ENCODE results near the gene TOMM7. TPM values are rescaled to one million over a fixed set of nuclear protein-coding genes. Genes with fewer than 3 reads are reported as not detected.
A peak's percentile ranks its signal among the peaks of the same experiment; 100 is the strongest.
"Not testable (repeated sequence)": the region's sequence is repeated elsewhere in the genome, so short reads cannot be mapped to it uniquely, and the experiment has no call there.

The TOMM7 gene
- total and polyA plus RNA-seq, 5 experiments from 2014 or later, result 309 to 780 (median 462) TPM

DNA sequence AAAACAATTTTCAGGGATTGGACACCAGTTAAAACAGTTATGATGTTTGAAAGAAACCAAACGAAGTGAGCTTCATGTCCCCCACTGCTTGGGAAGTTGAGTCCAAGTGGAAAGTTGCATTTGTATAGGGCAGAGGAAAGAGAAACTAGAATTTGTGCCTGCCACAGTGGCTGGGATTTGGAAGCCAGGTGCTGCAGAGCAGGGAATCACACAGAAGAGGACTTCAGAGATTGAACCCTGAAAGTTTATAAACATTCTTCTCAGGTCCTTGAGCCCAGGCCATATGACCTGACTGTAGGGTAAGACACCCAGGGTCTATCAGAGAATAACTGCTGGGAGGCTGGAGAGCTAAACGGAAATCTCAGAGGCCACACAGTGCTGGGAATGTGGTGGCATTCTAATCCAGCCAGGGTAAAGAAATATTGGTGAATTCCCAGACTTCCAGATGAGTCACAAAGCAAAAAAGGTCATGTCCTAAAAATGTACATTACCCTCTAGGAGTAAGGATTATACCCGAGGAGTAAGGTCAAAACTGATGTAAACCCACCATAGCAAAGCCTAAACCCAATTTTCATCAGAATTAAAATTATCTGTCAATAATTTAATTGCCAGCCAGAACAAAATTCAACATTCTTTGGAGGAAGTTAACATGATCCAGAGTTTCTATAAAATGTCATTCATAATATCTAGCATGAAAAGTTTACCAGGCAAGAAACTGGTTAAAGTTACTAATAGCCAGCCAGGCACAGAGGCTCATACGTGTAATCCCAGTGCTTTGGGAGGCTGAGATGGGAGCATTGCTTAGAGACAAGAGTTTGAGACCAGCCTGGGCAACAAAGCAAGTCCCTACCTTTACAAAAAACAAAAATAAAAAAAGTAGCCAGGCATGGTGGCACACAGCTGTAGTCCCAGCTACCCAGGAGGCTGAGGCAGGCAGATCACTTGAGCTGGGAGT is 31.2 kb downstream of the TOMM7 start:
- no peak for DNase-seq
- no peaks in the 10 kb centered on the region for H3K36me3 Mint-ChIP-seq
- peaks cover 0 to 3% (median 0%) of the 10 kb centered on the region in 9 donors for H3K9me3 Mint-ChIP-seq
- H3K4me1 Mint-ChIP-seq, result no peaks in the 10 kb centered on the region
- no peak overlapping the region for H3K4me3 Mint-ChIP-seq
- POLR2A ChIA-PET, result no interaction called here
- ATAC-seq, result no peak
- H3K27me3 Mint-ChIP-seq, result peaks cover 0 to 4% (median 1%) of the 10 kb centered on the region in 5 donors
- no peak overlapping the region for H3K27ac Mint-ChIP-seq

DNA sequence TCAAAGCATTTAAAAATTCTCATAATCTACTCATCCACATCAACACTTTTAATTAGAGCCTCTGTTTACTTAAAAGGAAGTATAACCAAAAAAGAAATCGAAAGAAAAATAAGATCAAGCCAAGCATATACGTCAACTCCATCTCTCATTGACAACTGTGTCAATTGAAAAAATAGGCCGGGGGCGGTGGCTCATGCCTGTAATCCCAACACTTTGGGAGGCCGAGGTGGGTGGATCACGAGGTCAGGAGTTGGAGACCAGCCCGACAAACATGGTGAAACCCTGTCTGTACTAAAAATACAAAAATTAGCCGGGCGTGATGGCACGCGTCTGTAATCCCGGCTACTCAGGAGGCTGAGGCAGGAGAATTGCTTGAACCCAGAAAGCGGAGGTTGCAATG is 32.0 kb downstream of the TOMM7 start:
- DNase-seq, H3K36me3 Mint-ChIP-seq, H3K27me3 Mint-ChIP-seq, ATAC-seq, H3K4me1 Mint-ChIP-seq, H3K27ac Mint-ChIP-seq, H3K4me3 Mint-ChIP-seq, H3K9me3 Mint-ChIP-seq, POLR2A ChIA-PET: not testable (repeated sequence)

DNA sequence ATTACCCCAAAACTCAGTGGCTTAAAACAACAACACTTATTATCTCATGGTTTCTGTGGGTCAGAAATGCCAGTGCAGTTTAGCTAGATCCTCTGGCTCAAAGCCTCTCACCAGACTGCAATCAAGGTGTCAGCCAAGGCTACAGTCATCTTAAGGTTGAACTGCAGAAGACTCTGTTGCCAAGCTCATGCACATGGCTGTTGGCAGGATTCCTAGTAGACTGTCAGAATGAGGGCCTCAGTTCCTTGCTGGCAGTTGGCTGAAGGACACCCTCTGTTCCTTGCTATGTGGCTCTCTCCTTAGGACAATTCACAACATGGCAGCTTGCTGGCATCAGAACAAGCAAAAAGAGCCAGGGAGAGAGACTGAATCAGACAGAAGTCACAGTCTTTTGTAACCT is 34.7 kb downstream of the TOMM7 start:
- Mint-ChIP-seq H3K4me3 (no peak overlapping the region), H3K4me1 (no peaks in the 10 kb centered on the region), H3K27me3 (peaks cover 0 to 4% (median 0%) of the 10 kb centered on the region in 5 donors), H3K9me3 (no peaks in the 10 kb centered on the region), H3K27ac (no peak overlapping the region), H3K36me3 (no peaks in the 10 kb centered on the region)
- DNase-seq, result no peak
- POLR2A ChIA-PET, result no interaction called here
- ATAC-seq, result no peak

DNA sequence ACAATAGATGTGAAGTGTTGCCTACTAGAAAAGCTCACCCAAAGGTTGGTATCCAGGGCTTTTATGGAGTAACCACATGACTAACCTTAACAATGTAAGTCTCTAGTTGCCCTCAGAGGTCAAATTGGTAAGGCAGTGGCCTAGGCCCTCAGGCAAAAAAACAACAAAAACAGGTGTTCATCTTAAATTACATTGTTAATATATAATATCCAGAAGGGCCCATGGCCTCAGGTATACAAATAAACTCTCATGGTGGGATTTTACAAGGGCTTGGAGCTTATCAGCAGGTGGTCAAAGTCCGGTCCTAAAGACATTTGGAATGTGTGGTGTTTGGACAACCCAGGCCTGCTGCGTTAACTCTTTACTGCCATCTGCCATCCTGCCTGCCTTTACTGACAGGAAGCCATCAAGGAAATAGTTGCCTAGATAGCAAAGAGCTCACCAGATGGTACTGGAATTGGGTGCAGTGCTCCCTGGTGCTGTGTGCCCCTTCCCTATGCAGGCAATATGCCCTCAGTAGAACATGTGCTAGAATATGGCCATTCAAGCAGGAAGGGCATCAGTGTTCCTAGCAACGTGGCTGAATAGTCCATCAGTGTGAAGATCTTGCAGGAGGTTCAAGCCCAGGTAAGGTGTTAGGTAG is 36.2 kb downstream of the TOMM7 start:
- POLR2A ChIA-PET, result no interaction called here

DNA sequence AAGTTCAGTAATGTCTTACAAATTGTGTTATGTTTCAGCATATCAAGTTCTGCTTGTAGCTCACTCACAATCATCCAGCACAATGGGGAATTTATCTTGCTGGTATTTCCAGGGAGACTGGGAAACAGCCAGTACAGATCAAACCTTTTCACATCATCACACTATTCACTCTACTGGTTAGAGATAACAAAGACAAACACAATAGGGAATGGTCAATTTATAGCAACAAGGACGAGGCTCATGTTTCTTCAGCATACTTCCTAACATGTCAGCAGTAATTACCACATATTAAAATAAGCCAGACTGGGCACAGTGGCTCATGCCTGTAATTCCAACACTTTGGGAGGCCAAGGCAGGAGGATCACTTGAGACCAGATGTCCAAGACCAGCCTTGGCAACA is 38.3 kb downstream of the TOMM7 start:
- Mint-ChIP-seq H3K27ac (no peak overlapping the region), H3K36me3 (no peaks in the 10 kb centered on the region), H3K9me3 (no peaks in the 10 kb centered on the region), H3K4me3 (no peak overlapping the region), H3K4me1 (peaks cover 0 to 3% (median 0%) of the 10 kb centered on the region in 4 donors), H3K27me3 (peaks cover 0 to 13% (median 7%) of the 10 kb centered on the region in 5 donors)
- no peak for DNase-seq
- no peak for ATAC-seq
- POLR2A ChIA-PET, result interaction anchor here (0.6 kb wide), 1 partner anchor 224 kb away, joined by 3 read pairs; no protein-coding TSS in a partner anchor

More for the DNA sequence above, 36.2 kb downstream of the TOMM7 start:
- Mint-ChIP-seq H3K27ac (no peak overlapping the region), H3K4me3 (no peak overlapping the region), H3K9me3 (no peaks in the 10 kb centered on the region), H3K27me3 (peaks cover 1 to 13% (median 7%) of the 10 kb centered on the region in 5 donors), H3K4me1 (peaks cover 0 to 3% (median 0%) of the 10 kb centered on the region in 4 donors), H3K36me3 (no peaks in the 10 kb centered on the region)
- no peak for ATAC-seq
- no peak for DNase-seq

DNA sequence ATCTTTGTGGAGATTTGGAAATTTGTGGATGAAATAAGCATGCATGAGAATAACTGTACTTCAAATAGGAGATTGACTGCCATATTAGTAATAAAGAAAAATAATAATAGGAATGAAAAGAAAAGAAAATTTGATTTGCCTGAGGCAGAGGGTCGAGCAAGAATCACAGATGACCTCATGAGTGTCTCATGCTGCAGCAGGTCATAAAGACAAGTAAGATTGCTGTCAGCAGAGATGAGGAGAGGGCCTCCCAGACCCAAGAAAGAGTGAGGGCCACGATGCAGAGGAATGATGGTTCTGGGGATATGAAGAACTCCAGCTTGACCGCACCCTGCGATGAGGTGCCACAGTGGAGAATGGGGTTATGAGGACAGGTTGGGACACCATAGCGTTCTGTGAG is 39.2 kb downstream of the TOMM7 start:
- Mint-ChIP-seq H3K36me3 (no peaks in the 10 kb centered on the region), H3K4me3 (no peak overlapping the region), H3K4me1 (peaks cover 0 to 3% (median 0%) of the 10 kb centered on the region in 4 donors), H3K27ac (no peak overlapping the region), H3K9me3 (no peaks in the 10 kb centered on the region), H3K27me3 (peaks cover 0 to 13% (median 7%) of the 10 kb centered on the region in 5 donors)
- POLR2A ChIA-PET, result no interaction called here
- no peak for ATAC-seq
- DNase-seq, result no peak

DNA sequence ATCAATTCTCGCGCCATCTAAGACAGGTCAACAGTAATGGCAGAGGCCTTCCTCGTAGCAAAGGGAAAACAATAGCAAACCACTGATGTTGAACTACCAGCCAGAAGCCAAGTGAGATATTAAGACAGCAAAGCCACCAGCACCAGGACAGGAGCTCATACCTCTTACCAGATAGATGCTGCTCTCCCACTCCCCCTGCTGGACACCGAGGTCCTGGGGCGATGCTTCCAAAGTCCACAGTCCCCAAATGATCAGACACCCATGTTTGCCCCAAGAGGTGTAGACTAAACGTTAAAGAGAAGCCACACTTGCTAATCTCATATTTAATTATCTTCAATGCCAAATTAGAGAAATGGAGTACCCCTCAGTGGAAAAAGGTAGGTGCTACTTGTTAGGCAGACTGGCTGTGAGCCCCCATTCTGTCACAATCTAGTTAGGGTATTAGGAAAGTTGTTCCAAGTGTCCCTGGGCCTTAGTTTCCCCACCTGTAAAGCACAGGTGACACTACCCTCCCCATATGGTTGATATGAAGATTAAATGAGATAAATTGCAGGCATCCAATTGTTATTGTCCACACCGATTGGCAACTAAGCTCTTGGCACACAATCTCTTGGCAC is 39.9 kb downstream of the TOMM7 start:
- Mint-ChIP-seq H3K4me1 (peaks cover 0 to 3% (median 0%) of the 10 kb centered on the region in 4 donors), H3K27ac (no peak overlapping the region), H3K36me3 (no peaks in the 10 kb centered on the region), H3K27me3 (peaks cover 2 to 13% (median 7%) of the 10 kb centered on the region in 5 donors), H3K9me3 (no peaks in the 10 kb centered on the region), H3K4me3 (no peak overlapping the region)
- POLR2A ChIA-PET, result no interaction called here
- ATAC-seq, result peak; percentile 83 to 85
- DNase-seq, result peak; percentile 34 to 78 (median 54)

DNA sequence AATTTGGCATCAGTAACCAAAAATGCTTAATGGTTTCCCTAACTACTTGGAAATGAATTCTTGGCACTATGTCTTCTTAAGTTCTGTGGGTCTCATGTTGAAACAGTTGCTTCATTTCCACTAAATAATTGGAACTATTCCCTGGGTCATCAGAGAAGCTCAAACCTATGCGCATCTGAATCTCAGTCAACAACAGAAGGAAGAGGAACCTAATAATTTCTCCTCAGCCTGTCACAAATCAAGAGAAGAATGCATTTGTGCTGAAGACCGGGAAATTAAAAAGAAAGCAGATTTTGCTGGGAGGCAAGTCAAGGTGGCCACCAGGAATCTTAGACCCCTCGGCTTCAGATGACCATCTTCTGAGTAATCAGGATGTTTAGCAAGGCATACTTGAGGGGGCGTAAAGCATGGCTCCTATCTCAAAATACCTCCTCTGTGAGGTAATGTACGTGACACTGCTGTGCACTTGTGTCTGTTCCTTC is 41.4 kb downstream of the TOMM7 start:
- Mint-ChIP-seq H3K4me3 (no peak overlapping the region), H3K4me1 (peaks cover 0 to 3% (median 0%) of the 10 kb centered on the region in 4 donors)
- ATAC-seq, result no peak

DNA sequence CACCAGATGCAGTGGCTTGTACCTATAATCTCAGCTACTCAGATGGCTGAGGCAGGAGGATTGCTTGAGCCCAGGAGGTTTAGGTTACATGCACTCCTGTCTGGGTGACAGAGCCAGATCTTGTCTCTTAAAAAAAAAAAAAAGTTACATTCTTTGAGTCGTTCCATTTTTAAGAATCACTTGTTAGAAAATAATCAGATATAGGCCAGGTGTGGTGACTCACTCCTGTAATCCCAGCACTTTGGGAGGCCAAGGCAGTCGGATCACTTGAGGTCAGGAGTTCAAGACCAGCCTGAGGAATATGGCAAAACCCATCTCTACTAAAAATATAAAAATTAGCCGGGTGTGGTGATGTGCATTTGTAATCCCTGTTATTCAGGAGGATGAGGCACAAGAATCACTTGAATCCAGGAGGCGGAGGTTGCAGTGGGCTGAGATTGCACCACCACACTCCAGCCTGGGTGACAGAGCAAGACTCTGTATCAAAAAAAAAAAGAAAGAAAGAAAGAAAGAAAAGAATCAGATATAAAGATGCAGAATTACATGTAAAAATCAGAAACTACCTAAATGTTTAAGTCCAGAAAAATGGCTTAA is 42.8 kb downstream of the TOMM7 start:
- H3K36me3 Mint-ChIP-seq, H3K4me3 Mint-ChIP-seq, H3K4me1 Mint-ChIP-seq, DNase-seq, POLR2A ChIA-PET, ATAC-seq, H3K9me3 Mint-ChIP-seq, H3K27ac Mint-ChIP-seq: not testable (repeated sequence)
- peaks cover 4 to 13% (median 7%) of the 10 kb centered on the region in 5 donors for H3K27me3 Mint-ChIP-seq

More for the DNA sequence above, 41.4 kb downstream of the TOMM7 start:
- no peak overlapping the region for H3K27ac Mint-ChIP-seq
- H3K36me3 Mint-ChIP-seq, result no peaks in the 10 kb centered on the region
- DNase-seq, result no peak
- POLR2A ChIA-PET, result no interaction called here
- H3K9me3 Mint-ChIP-seq, result no peaks in the 10 kb centered on the region
- peaks cover 4 to 13% (median 7%) of the 10 kb centered on the region in 5 donors for H3K27me3 Mint-ChIP-seq

DNA sequence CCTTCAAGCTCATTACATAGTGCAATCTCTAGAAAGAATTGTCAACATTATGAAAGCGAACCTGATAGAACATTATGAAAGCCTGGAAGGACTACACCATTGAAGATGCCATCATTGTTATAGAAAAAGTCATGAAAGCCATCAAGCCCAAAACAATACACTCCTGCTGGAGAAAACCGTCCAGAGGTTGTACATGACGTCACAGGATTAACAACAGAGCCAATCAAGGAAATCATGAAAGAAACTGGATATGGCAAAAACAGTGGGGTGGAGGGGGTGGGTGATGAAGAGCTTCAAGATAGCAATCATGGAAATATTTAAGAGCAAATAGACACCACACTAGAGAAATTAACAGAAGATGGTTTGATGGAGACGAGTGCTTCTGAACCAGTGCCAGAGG is 45.7 kb downstream of the TOMM7 start:
- no peaks in the 10 kb centered on the region for H3K36me3 Mint-ChIP-seq
- peaks cover 0 to 1% (median 0%) of the 10 kb centered on the region in 9 donors for H3K9me3 Mint-ChIP-seq
- peaks cover under 1 to 12% (median 5%) of the 10 kb centered on the region in 5 donors for H3K27me3 Mint-ChIP-seq
- ATAC-seq (no peak), DNase-seq (no peak)
- H3K4me1 Mint-ChIP-seq, result no peaks in the 10 kb centered on the region
- no peak overlapping the region for H3K4me3 Mint-ChIP-seq
- POLR2A ChIA-PET, result no interaction called here
- H3K27ac Mint-ChIP-seq, result peak overlapping the region in 1 of 10 donors; percentile 19

DNA sequence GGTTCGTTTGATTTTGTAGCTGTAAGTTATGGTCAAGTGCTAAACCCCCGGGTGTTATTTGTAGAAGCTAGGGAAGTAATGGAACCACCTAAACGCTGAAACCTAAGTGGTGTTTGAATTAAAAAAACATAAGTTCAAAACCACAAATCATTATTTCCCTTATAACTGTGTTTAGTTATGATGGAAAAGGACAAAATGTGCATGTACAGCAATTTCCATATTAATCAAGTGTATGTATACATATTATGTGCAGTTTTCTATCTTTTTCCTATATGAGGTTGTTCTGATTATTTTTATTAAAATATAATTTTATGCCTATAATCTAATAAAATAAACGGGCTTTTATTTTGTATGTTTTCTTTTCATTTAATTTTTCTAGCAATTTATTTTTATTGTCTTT is 49.8 kb downstream of the TOMM7 start:
- Mint-ChIP-seq H3K9me3 (peaks cover 0 to 2% (median 0%) of the 10 kb centered on the region in 9 donors), H3K36me3 (no peaks in the 10 kb centered on the region), H3K4me3 (no peak overlapping the region), H3K27me3 (peaks cover 9 to 25% (median 12%) of the 10 kb centered on the region in 5 donors), H3K27ac (no peak overlapping the region), H3K4me1 (no peaks in the 10 kb centered on the region)
- ATAC-seq, result no peak
- POLR2A ChIA-PET, result no interaction called here
- DNase-seq, result no peak

DNA sequence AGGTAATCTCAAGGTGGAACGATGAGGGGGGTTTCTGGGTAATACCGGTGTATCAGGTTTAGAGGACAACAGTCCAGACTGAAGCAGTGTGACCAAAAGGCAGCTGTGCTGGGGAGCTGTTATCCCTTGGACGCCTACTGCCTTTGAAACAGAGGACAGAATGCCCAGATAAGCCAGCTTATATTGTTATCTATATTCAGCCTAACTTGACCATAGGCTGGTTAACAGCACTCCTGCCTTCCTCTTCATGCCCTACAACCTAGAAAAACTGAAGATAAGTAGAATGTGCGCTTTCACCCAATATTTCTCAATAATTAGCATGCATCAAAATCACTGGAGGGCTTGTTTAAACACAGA is 50.8 kb downstream of the TOMM7 start:
- DNase-seq (no peak), ATAC-seq (no peak)
- Mint-ChIP-seq H3K9me3 (peaks cover 0 to 2% (median 0%) of the 10 kb centered on the region in 9 donors), H3K36me3 (no peaks in the 10 kb centered on the region), H3K27ac (no peak overlapping the region), H3K27me3 (peaks cover 10 to 30% (median 14%) of the 10 kb centered on the region in 5 donors), H3K4me1 (no peaks in the 10 kb centered on the region), H3K4me3 (no peak overlapping the region)
- POLR2A ChIA-PET, result no interaction called here

Measured in naive thymus-derived CD8-positive, alpha-beta T cell (primary cell).